Esophagus squamous epithelium (tissue), 4 donors: ENCODE data around the gene RD3L.

ENCODE experiments used
- POLR2A ChIP-seq, 4 donors: fragments of 450-650 bp; IDR thresholded peaks; one replicate each; pipeline ENCODE4 v1.6.1; 2017; ENCODE audit warnings: antibody characterized with exemption in 4 of 4, mild to moderate bottlenecking in 4 of 4, moderate library complexity in 3 of 4
- TF ChIP-seq, protein P1 (sequence below), 6 experiments: fragments of 450-650 bp in 4 of 6; fragments of 200-600 bp in 2 of 6; sonication (generic) in 2 of 6; IDR thresholded peaks; one replicate each; pipeline ENCODE4 v1.5.1; 2016 to 2019; ENCODE audit warnings: antibody characterized with exemption in 6 of 6, mild to moderate bottlenecking in 4 of 6, moderate library complexity in 4 of 6

DNA sequence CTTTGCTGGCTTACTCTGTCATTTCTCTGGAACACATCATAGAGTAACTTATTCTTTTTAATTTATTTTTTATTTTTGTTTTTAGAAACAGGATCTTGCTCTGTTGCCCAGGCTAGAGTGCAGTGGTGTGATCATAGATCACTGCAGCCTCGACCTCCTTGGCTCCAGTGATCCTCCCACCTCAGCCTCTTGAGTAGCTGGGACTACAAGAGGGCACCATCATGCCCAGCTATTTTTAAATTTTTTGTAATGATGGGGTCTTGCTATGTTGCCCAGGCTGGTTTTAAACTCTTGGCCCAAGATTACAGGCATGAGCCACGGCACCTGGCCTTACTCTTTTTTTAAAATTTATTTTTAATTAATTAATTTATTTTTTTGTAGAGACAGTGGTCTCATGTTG, 32.2 kb upstream of the RD3L start:
- TF ChIP-seq POLR2A (IDR thresholded peaks at IDR 0.05), result no peak
- TF ChIP-seq, protein P1, sequence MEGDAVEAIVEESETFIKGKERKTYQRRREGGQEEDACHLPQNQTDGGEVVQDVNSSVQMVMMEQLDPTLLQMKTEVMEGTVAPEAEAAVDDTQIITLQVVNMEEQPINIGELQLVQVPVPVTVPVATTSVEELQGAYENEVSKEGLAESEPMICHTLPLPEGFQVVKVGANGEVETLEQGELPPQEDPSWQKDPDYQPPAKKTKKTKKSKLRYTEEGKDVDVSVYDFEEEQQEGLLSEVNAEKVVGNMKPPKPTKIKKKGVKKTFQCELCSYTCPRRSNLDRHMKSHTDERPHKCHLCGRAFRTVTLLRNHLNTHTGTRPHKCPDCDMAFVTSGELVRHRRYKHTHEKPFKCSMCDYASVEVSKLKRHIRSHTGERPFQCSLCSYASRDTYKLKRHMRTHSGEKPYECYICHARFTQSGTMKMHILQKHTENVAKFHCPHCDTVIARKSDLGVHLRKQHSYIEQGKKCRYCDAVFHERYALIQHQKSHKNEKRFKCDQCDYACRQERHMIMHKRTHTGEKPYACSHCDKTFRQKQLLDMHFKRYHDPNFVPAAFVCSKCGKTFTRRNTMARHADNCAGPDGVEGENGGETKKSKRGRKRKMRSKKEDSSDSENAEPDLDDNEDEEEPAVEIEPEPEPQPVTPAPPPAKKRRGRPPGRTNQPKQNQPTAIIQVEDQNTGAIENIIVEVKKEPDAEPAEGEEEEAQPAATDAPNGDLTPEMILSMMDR (IDR thresholded peaks at IDR 0.05), result no peak
